Measurements from ENCODE around the gene TAF1L.
"Not testable (repeated sequence)": the region's sequence is repeated elsewhere in the genome, so short reads cannot be mapped to it uniquely, and the experiment has no call there.

TAF1L gene, protein sequence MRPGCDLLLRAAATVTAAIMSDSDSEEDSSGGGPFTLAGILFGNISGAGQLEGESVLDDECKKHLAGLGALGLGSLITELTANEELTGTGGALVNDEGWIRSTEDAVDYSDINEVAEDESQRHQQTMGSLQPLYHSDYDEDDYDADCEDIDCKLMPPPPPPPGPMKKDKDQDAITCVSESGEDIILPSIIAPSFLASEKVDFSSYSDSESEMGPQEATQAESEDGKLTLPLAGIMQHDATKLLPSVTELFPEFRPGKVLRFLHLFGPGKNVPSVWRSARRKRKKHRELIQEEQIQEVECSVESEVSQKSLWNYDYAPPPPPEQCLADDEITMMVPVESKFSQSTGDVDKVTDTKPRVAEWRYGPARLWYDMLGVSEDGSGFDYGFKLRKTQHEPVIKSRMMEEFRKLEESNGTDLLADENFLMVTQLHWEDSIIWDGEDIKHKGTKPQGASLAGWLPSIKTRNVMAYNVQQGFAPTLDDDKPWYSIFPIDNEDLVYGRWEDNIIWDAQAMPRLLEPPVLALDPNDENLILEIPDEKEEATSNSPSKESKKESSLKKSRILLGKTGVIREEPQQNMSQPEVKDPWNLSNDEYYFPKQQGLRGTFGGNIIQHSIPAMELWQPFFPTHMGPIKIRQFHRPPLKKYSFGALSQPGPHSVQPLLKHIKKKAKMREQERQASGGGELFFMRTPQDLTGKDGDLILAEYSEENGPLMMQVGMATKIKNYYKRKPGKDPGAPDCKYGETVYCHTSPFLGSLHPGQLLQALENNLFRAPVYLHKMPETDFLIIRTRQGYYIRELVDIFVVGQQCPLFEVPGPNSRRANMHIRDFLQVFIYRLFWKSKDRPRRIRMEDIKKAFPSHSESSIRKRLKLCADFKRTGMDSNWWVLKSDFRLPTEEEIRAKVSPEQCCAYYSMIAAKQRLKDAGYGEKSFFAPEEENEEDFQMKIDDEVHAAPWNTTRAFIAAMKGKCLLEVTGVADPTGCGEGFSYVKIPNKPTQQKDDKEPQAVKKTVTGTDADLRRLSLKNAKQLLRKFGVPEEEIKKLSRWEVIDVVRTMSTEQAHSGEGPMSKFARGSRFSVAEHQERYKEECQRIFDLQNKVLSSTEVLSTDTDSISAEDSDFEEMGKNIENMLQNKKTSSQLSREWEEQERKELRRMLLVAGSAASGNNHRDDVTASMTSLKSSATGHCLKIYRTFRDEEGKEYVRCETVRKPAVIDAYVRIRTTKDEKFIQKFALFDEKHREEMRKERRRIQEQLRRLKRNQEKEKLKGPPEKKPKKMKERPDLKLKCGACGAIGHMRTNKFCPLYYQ (N-terminal part only)

DNA sequence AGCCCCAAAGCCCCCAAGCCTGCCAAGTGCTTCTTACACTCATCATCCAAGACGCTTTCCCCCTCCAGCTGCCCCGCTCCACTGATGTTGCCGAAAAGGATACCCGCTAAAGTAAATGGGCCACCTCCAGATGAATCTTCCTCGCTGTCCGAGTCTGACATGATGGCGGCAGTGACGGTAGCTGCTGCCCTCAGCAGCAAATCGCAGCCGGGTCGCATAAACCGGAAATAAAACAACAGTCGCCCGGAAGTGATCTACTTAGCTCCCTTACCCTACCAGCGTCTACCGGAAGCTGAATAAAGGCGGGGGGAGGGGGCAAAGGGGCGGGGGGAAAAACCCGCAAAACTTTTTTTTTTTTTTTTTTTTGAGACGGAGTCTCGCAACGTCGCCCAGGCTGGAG is at the start of gene TAF1L:
Gene TAF1L (minus strand): TSS at position 308 of the 400 bp plus-strand sequence. CDS start 90 bp downstream, at position 218.
- no peak for DNase-seq

DNA sequence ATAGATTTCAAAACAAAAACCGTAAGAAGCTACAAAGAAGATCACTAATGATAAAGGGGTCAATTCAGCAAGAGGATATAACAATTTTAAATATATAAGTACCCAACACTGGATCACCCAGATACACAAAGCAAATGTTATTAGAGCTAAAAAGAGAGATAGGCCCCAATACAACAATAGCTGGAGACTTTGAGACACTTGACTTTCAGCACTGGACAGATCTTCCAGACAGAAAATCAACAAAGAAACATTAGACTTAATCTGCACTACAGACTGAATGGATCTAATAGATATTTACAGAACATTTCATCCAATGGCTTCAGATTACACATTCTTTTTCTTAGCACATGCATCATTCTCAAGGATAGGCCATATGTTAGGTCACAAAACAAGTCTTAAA is 46.3 kb upstream of the TAF1L start:
- DNase-seq = no peak

DNA sequence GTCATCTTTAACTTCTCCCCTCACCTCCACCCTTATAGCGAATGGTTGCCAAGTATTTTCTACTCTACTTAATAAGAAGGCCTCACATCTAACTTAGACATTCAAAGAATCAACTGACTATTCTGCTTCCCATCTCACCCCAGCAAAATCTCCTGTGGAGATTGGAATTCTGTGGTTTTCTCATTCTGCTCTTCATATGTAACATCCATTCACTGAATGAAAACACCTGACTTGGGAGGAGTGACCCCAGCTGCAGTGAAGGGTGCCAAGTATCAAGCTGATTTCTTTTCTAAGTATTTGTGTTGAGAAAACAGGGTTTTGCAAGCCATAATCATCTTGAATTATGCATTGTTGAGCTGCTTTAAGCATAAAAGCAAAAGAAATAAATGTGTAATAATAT is 42.5 kb upstream of the TAF1L start:
- no peak for DNase-seq

DNA sequence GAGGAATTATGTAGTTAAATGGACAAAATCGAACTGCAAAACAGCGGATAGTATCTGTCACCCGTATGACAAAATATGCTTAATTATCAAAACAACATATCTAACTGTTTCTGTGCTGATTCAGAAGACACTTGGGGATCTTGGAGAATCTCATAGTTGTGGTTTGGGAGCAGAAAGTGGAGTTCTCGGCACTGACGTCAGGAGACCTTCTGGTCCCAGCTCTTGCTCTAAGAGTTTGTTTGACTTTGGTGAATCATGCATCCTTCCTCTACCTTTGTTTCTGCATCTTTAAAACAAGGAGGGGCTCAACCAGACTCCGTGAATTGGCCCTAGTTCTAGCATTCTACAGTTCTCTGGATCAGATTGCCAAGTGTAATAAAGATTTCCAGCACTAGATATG is 37.0 kb upstream of the TAF1L start:
- DNase-seq = no peak

DNA sequence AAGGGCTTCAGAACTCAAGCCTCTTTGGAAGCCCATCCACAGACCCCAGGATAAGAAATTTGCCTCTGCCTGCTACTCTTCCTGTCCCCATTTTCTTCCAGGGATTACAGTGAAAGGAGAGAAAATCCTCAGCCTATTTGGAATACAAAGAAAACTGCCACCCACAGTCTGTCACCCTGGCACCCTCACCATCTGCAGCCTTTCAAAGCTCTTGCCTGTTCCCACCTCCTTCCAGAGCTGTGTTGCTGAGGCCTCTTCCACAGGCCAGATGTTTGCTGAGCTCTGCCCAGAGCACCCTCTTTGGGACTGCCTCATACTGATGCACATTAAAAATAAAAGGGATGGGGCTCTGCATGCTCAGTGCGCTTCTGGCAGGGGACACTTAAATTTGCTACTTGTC is 35.9 kb upstream of the TAF1L start:
- DNase-seq = no peak

DNA sequence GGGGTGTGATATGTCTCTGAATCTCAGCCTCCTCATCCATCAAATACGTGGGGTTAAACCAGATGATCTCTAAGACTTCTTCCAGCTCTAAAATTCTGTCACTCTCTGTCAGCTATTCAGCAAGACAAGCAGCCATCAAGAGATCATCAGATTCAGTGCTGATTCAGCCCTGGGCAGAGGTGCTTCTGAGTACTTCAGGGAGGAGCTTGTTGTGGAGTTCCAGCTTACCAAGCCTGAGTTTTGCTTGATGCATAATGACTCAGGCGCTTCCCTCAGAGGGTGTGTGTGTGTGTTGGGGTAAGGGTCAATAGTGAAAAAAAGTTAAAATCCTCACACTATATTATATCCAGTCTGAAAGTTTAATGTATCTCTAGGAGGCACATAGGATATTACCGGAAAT is 29.6 kb upstream of the TAF1L start:
- no peak for DNase-seq

DNA sequence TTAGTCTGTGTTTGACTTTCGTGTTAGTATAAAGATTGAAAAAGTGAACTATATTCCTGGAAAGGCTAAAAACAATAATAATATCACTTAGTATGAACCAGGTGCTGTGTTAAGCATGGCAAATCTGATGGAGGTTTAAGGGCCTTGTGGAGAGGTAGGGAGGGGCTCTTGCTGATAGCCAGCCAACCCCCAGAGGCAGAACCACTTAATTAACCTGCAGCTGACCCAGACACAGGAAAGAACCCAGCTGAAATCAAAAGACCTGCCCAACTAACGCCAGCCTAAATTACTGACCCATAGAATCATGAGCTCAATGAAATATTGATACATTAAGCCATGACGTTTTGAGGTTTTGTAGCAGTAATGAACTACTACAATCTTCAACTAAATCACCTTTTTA is 28.3 kb upstream of the TAF1L start:
- DNase-seq = no peak

DNA sequence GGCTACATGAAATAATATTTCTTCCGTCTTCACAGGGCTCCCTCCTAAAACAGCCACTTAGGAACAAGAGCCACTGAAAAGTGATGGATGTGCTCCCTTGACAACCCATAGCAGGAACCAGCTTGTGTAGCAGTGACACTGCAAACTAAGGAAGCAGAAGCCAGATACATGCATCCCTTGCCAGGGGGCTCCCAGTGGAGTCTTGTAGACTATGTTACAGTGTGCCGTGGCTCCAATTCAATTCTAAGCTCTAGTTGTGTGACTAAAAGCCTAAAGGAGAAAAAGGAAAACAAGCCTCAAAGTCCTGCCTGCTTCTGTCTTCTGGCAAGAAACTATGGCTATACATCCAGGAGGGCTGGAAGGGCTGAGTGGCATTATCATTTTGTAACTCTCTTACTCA is 12.2 kb upstream of the TAF1L start:
- no peak for DNase-seq

DNA sequence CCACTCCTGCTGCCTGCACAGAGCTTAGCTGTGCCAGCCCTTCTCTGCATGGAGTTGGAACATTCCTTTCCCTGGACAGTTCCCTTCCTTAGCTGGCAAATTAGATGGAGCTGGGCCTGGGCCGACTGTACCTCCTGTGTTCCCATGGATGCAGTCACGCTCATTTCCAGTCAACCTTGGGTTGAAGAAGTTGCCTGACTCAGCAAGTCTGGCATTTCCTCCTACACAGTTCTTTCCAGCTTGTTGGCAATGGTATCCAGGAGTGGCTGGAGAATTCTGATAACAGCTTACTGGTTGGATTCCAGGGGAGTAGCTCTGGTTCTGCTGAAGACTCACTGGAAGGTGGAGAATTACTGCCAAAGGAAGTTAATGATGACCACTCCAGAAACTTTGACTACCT is 9.2 kb upstream of the TAF1L start:
- no peak for DNase-seq

DNA sequence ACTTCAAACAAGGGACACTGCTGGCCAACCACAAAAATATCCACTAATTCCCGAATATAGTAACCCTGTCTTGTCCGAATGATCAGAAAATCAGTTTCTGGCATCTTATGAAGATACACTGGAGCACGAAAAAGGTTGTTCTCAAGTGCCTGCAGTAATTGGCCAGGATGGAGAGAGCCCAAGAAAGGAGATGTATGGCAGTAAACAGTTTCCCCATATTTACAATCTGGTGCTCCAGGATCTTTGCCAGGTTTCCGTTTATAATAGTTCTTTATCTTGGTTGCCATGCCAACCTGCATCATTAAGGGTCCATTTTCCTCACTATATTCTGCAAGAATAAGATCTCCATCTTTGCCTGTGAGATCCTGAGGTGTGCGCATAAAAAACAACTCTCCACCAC is 2.3 kb downstream of the TAF1L start:
- not testable (repeated sequence) for DNase-seq

DNA sequence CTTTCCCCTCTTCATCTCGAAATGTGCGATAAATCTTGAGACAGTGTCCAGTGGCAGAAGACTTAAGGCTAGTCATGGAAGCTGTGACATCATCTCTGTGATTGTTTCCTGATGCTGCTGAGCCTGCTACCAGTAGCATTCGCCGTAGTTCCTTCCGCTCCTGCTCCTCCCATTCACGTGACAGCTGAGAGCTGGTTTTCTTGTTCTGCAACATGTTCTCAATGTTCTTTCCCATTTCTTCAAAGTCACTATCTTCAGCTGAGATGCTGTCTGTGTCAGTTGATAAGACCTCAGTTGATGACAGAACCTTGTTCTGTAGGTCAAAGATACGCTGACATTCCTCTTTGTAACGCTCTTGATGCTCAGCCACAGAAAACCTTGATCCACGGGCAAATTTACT is 3.5 kb downstream of the TAF1L start:
- no peak for DNase-seq

DNA sequence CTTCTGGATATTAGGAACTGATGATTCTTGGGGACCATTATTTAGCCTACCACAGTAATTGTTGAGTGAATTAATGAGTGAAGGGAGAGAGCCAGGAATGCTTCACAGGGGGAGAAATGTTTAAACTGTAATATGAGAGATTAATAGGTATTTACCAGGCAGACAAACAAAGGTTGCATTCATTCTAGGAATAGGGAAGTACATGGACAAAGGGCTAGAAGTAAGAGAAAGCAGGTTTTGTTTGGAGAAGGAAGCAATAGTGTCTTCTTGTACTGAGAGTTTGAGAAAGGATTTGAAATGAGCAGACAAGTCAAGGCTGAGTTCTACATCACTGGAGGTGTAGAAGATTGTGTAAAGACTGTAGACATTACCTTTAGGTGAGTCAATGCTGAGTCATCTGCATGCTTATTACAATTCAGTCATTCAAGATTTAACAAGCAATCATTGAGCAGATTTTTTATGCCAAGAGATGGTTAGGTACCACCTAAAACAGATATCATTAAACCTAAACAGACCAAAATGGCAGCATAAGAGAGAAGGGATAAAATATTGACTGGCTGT is 8.0 kb downstream of the TAF1L start:
- DNase-seq = no peak

DNA sequence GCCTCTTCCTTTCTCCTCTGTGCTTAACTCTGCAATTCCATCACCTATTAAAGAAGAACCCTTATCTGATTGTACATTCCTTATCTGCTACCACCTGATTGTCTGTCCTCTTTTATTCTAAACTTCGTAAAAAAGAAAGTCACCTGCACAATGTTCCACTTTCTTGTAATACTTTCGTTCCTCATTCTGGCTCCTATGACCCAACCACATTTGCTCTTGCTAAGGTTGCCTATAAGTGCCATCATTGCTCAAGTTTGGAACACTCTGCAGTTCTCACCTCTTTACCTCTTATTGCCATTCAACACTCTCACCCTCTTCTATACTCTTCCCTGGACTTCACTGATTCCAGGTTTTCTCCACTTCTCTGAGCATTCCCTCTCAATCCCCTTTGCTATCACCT is 10.1 kb downstream of the TAF1L start:
- no peak for DNase-seq

DNA sequence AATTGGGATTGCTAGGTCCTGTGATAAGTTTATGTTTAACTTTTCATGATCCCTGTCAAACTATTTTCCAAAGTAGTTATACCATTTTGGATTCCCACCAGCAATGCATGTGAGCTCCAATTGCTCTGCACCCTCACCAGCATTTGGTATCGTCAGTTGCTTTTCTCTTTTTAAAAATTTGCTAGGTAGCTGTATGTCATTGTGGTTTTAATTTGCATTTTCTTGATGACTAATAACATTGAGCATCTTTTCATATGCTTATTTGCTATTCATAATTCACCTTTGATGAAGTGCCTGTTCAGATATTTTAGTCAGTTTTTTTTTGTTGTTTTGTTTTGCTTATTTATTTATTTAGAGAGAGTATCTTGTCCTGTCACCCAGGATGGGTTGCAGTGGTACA is 12.5 kb downstream of the TAF1L start:
- no peak for DNase-seq

DNA sequence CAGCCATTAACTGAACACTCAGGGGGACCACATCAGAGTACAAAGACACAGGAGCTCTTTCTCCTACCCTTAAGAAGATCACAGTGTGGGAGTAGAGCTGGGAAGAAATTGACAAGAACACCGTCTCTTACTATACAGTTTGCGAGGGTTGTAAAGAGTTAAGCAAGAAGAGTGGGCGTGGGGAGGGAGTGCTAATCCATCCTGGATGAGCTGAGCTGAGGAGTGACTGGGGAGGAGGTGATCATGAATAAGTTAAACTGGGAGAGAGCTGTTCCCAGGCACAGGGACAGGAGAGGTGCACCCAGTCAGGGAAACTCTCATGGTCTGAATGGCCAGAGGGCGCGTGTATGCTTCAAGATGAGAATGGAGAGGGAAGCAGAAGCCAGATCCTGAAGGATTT is 17.2 kb downstream of the TAF1L start:
- DNase-seq = no peak

DNA sequence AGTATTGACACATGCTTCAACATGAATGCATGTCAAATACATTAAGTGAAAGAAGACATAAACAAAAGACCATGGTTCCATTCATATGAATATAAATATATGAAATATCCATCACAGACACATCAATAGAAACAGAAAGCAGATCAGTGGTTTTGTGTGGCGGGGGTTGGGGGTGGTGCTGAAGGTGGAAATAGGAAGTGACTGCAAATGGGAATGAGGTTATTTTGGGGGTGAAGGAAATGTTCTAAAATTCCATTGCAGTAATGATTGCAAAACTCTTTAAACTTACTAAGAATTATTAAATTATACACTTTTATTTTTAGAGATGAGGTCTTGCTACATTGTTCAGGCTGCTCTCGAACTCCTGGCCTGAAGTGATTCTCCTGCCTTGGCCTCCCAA is 28.7 kb downstream of the TAF1L start:
- no peak for DNase-seq

DNA sequence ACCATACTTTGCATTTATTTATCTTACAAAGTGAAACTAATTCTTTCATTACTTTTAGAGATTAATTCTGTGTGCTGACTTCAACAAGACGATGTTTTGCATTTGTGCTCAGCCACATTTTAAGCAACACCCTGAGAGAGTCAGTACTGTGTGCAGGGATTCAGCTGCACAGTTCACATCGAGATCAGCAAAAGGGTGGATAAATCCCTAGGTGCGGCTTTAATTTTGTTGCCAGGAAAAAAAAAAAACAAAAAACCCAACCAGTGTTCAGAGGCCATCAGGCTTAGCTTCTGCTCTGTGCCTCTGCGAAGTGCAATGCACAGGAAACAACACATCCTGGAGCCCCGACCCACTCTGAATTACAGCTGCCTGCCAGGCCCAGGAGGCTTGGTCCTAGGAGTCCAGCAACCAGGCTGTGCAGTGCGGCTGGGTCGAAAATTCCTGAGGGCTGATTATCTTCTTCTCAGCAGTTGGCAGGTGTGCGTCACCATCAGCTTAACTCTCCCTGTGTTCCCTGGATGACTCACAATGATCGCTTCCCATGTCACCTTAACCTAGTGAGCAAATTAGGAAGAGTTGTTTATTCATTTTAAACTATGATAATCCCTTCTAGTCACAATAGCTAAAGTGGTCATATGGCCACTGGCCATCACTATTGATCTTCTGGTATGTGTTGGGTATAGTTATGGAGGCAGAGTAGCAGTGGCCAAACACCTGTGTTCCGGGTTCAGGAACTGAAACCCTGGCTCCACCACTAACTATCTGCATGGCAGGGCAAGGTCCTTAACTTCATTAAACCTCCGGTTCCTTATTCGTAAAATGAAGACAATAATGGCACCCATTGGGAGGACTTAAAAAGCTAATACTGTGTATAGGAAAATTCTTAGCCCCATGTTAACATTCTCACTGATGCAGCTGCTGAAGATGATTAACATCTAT is 31.3 kb downstream of the TAF1L start:
- DNase-seq = no peak

DNA sequence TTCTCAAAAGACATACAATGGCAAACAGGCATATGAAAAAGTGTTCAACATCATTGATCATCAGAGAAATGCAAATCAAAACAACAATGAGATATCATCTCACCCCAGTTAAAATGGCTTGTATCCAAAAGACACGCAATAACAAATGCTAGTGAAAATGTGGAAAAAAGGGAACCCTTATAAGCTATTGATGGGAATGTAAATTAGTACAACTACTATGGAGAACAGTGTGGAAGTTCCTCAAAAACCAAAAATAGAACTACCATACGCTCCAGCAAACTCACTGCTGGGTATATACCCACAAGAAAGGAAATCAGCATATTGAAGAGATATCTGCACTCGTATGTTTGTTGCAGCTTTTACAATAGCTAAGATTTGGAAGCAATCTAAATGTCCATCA is 36.4 kb downstream of the TAF1L start:
- DNase-seq = not testable (repeated sequence)

DNA sequence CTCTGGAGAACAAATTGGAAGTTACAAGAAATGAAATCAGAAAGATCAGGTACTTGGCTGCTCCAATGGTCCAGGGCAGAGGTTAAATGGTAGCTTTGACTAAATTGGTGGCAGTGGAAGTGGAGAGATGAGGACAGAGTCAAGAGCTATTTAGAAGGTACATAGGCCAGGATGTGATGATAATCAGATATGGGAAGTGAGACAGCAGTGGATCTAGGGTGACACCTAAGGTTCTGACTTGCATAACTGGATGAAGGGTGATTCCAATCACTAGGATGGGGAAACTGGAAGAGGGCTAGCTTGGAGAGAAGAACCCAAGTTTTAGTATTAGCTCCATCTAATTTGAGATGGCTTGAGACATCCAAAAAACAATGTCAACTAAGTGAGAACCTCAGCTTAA is 38.5 kb downstream of the TAF1L start:
- no peak for DNase-seq

DNA sequence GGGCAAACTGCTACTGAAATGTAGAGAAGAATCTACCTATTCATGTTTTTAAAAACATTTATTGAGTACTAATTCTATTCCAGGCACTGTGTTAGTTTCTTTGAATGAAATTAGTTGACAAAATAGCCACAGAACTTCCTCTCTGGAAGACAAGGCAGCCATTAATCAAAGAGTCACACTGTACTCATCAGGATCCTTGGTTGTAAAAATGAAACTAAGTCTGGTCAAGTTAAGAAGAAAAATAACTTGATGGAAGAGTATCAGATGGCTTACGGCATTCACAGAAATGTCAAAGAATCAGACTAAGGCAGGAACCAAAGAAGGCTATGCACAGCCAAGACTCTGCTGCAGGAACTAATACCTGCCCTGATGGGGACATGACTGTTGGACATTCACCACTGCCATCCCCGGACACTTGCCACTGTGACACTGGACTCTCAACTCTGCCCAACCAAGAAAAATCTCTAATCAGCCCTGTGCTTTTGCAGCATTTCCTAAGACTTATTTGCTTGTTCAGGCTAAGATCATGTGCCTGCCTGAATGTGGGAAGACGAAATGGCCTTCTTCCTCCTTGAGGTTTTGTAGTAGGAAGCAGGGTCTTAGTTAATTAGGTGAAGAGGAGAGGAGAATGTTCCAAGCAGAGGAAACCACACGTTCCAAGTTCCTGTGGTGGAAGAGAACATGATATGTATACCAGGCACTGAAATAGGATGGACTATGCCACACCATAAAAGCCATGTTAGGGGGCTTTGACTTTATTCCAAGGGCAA is 39.2 kb downstream of the TAF1L start:
- DNase-seq = no peak

DNA sequence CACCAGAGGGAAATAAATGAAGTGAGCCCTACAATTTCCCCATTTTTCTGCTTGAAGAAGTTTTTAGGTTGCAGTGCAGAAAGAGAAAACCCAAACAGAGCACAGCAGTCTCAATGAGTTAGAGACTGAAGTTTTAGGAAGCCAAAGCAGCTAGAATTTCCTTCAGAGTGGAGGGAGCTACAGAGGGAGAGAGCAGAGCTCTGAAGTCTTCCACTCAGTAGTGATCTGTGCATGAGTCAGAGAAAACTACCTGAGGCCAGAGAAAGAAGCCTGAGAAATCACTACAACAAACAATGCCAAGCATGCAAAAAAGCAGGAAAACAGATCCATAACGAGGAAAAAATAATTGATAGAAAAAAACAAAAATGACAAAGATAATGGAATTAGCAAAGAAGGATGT is 44.6 kb downstream of the TAF1L start:
- no peak for DNase-seq

Data from AML-193 (cell line).